ENCODE results near the gene MMP20.
"Not testable (repeated sequence)": the region's sequence is repeated elsewhere in the genome, so short reads cannot be mapped to it uniquely, and the experiment has no call there.

The MMP20 gene

DNA sequence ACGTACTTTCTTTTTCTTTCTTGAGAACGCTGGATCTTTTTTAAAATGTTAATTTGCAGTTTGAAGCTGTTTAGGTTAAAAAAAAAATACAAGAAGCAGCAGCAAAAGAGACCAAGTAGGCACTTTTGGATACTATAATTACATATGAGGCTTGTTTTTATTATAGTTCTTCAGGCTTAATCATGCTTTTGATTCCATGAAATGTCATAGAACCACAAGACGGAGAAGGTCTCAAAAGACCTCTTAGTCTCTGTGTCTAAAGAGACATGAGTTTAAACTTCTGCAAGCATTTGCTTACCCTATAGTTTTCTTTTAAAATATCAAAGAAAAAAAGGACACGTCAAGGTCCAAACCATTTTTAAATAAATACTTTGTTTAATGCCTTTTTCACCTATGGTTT lies 18.8 kb upstream of the MMP20 start:
- Histone ChIP-seq H3K4me1 (ENCODE audit: control insufficient read depth, insufficient read depth, low read length) (no peaks in the 10 kb centered on the region), H3K4me3 (ENCODE audit: low read length) (no peak overlapping the region), H3K36me3 (ENCODE audit: insufficient read depth, low read length) (no peaks in the 10 kb centered on the region)

DNA sequence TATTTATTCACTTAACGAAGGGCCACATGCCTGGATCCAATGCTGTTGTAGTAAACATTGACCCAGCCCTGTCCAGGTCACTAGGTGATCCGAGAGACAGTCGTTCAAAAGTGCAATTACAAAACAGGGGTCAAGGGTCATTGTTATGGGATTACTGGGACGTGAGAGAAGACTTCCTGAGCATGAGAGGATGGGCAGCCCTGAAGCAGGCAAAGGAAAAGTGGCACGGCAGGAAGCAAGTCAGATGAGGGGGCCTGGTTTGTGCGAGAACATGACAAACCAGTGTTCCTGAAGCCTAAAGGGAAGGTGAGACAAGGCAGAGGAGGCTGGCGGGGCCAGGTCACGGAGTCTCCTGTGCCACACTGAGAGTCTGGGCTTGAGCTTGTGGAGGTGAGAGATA lies 15.8 kb upstream of the MMP20 start:
- H3K27me3 ChIP-seq (ENCODE audit: control insufficient read depth, insufficient read depth, low read length), result peaks cover 4% of the 10 kb centered on the region
- no peak overlapping the region for H3K9ac ChIP-seq (ENCODE audit: low read depth, low read length)
- no peaks in the 10 kb centered on the region for H3K9me3 ChIP-seq (replicated peaks; ENCODE audit: low read length)
- H3K4me3 ChIP-seq (ENCODE audit: low read length), result no peak overlapping the region
- H3K36me3 ChIP-seq (ENCODE audit: insufficient read depth, low read length), result no peaks in the 10 kb centered on the region
- H3K4me2 ChIP-seq (ENCODE audit: low read length), result no peak overlapping the region
- no peaks in the 10 kb centered on the region for H3K4me1 ChIP-seq (ENCODE audit: control insufficient read depth, insufficient read depth, low read length)

More for the DNA sequence above, 18.8 kb upstream of the MMP20 start:
- no peak overlapping the region for H3K4me2 ChIP-seq (ENCODE audit: low read length)
- H3K9me3 ChIP-seq (replicated peaks; ENCODE audit: low read length), result no peaks in the 10 kb centered on the region
- peaks cover 4% of the 10 kb centered on the region for H3K27me3 ChIP-seq (ENCODE audit: control insufficient read depth, insufficient read depth, low read length)
- no peak overlapping the region for H3K9ac ChIP-seq (ENCODE audit: low read depth, low read length)

DNA sequence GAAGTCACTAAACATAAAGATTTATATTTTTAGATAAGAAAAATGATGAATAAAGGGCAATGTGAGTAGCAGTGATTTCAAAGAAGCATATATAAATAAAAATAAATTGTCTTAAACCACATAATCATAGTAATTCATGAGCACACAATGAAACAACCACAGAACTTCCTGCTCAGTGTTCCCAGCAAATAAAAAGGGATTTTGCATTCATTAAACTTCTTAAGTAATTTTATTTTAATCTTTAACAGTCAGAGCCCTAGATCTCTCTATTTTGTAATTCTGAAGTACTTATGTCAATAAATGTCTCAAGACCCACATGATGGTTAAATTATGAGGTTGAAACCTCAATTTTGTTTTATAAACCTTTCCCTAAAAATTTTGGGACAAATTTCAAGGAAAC lies 14.5 kb upstream of the MMP20 start:
- no peak overlapping the region for H3K4me3 ChIP-seq (ENCODE audit: low read length)
- H3K4me2 ChIP-seq (ENCODE audit: low read length), result no peak overlapping the region

DNA sequence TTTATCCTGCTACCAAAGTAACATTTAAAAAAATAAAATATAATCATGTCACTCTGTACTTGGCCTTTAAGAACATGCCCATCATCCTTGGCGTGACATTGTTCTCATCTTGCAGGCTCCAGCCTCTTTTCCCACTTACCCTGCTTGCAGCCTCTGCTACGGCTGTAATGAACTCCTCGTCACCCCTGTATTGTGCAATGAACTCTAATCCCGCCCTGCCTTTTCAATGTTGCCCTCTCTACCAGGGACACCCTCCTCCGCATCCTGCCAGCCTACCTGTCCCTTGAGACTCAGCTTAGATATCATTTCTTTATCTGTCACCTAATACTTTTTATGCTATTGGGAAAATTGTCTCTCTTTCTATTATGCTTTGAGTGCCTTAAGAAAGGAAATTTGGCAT lies 12.6 kb upstream of the MMP20 start:
- Histone ChIP-seq H3K4me1 (ENCODE audit: control insufficient read depth, insufficient read depth, low read length) (no peaks in the 10 kb centered on the region), H3K9ac (ENCODE audit: low read depth, low read length) (no peak overlapping the region), H3K4me2 (ENCODE audit: low read length) (no peak overlapping the region), H3K36me3 (ENCODE audit: insufficient read depth, low read length) (no peaks in the 10 kb centered on the region), H3K27me3 (ENCODE audit: control insufficient read depth, insufficient read depth, low read length) (peaks cover 4% of the 10 kb centered on the region), H3K9me3 (replicated peaks; ENCODE audit: low read length) (no peaks in the 10 kb centered on the region), H3K4me3 (ENCODE audit: low read length) (no peak overlapping the region)

More for the DNA sequence above, 14.5 kb upstream of the MMP20 start:
- Histone ChIP-seq H3K4me1 (ENCODE audit: control insufficient read depth, insufficient read depth, low read length) (no peaks in the 10 kb centered on the region), H3K36me3 (ENCODE audit: insufficient read depth, low read length) (no peaks in the 10 kb centered on the region), H3K9ac (ENCODE audit: low read depth, low read length) (no peak overlapping the region), H3K9me3 (replicated peaks; ENCODE audit: low read length) (no peaks in the 10 kb centered on the region), H3K27me3 (ENCODE audit: control insufficient read depth, insufficient read depth, low read length) (peaks cover 4% of the 10 kb centered on the region)

DNA sequence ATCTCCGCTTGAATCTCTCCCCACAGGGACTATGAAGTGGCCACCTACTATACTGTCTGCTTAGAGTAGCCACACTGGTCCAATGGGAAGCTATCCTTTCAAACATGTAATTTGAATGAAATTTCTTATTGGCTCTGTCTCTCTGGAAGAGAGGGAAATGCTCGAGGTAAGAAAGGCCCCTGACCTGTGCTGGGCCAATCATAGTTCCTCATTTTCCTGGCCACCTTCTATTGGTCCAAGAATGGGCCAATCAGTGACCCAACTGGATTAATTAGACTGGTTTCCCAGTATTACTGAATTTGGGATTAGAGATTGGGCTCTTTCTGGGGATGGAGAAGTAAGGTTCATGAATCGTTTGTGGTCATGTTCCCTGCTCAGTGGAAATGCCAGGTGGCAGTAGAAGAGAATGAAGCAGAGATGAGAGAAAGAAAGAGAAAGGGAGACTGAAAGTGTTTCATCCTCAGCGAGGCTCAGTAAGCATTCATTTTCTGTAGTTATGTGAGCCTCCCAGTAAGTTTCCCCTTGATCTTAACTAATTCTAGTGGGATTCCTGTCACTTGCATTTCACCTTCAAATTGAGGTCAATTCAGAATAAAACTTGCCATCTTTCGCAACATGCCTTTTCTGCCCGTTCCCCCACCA lies 8.4 kb upstream of the MMP20 start:
- H3K36me3 ChIP-seq (ENCODE audit: insufficient read depth, low read length), result no peaks in the 10 kb centered on the region
- H3K9me3 ChIP-seq (replicated peaks; ENCODE audit: low read length), result no peaks in the 10 kb centered on the region
- H3K4me2 ChIP-seq (ENCODE audit: low read length), result no peak overlapping the region
- H3K9ac ChIP-seq (ENCODE audit: low read depth, low read length), result no peak overlapping the region
- H3K4me3 ChIP-seq (ENCODE audit: low read length), result no peak overlapping the region
- peaks cover under 1% of the 10 kb centered on the region for H3K27me3 ChIP-seq (ENCODE audit: control insufficient read depth, insufficient read depth, low read length)
- no peaks in the 10 kb centered on the region for H3K4me1 ChIP-seq (ENCODE audit: control insufficient read depth, insufficient read depth, low read length)

DNA sequence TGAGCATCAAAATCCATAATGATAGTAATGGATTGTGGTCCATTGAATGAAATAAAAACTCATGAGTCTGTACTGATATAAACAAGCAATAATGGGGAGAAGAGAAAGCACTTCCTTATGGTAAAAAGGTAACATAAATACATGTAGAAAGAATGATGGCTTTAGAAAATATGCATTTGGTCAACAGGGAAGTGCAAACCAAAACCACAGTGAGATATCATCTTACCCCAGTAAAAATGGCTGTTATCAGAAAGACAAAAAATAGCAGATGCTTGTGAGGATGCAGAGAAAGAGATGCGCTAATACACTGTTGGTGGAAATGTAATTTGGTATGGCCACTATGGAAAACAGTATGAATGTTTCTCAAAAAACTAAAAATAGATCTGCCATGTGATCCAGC lies 6.9 kb upstream of the MMP20 start:
- Histone ChIP-seq H3K9me3 (replicated peaks; ENCODE audit: low read length) (no peaks in the 10 kb centered on the region), H3K4me1 (ENCODE audit: control insufficient read depth, insufficient read depth, low read length) (no peaks in the 10 kb centered on the region), H3K27me3 (ENCODE audit: control insufficient read depth, insufficient read depth, low read length) (peaks cover 7% of the 10 kb centered on the region), H3K4me3 (ENCODE audit: low read length) (no peak overlapping the region), H3K4me2 (ENCODE audit: low read length) (no peak overlapping the region), H3K36me3 (ENCODE audit: insufficient read depth, low read length) (no peaks in the 10 kb centered on the region), H3K9ac (ENCODE audit: low read depth, low read length) (no peak overlapping the region)

DNA sequence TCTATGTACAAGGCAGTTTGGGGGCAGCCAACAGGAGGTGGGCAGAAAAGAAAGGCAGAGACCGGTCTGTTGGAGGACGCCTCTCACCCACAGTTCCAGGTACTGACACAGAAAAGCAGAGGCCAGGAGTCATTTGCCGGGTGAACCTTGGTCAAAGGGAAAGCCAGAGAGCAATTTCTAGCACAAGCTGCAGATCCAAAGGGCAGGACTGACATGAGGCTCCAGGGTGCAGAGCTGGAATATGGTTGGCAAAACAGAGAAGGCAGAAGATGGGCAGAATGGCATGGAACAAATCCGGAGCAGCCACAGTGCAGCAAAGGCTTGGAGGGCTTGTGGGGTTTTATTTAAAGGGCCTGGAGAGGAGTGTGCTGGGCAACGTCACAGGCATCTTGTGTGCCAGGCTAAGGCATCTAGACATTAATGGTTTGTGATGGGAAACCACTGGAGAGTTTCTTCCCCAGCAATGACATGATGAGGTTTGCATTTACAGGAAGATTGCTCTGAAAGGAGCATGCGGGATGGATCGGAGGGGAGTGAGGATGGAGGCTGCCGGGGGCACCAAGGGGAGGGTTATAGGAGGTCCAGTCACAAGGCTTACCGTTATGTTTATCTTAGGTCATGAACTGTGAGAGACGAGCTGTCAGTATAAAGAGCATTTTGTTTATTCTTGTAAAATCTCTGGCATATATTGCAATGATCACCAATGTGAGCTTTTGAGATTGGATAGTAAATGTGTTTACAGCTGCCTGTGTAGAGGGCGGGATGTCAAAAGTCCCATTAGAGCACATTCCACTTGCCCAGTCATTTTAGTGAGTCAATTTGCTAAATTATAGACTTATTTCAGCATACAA lies 5.7 kb upstream of the MMP20 start:
- peaks cover 7% of the 10 kb centered on the region for H3K27me3 ChIP-seq (ENCODE audit: control insufficient read depth, insufficient read depth, low read length)
- no peaks in the 10 kb centered on the region for H3K4me1 ChIP-seq (ENCODE audit: control insufficient read depth, insufficient read depth, low read length)
- no peak overlapping the region for H3K4me2 ChIP-seq (ENCODE audit: low read length)
- no peak overlapping the region for H3K9ac ChIP-seq (ENCODE audit: low read depth, low read length)
- no peaks in the 10 kb centered on the region for H3K36me3 ChIP-seq (ENCODE audit: insufficient read depth, low read length)
- no peak overlapping the region for H3K4me3 ChIP-seq (ENCODE audit: low read length)
- no peaks in the 10 kb centered on the region for H3K9me3 ChIP-seq (replicated peaks; ENCODE audit: low read length)

DNA sequence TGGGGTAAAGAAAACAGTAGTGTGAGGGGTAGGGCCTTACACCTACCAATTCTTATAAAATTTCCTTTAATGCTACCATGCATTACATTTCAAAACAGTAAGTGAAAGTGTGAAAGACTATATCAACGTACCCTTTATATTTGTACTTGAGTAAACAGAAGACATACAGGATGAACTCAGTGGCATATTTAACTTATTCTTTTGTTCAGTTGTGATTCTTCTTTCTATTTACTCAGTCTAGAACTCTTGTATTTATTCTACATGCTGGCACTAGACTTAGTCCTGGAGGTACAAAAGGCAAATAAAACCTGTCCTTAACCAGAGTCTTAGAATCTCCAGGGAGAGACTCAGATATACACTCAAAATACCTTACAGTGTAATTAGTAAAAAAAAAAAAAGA lies 4.8 kb upstream of the MMP20 start:
- H3K36me3 ChIP-seq (ENCODE audit: insufficient read depth, low read length); H3K4me1 ChIP-seq (ENCODE audit: control insufficient read depth, insufficient read depth, low read length); H3K9me3 ChIP-seq (replicated peaks; ENCODE audit: low read length); H3K9ac ChIP-seq (ENCODE audit: low read depth, low read length); H3K4me2 ChIP-seq (ENCODE audit: low read length); H3K27me3 ChIP-seq (ENCODE audit: control insufficient read depth, insufficient read depth, low read length); H3K4me3 ChIP-seq (ENCODE audit: low read length): not testable (repeated sequence)

DNA sequence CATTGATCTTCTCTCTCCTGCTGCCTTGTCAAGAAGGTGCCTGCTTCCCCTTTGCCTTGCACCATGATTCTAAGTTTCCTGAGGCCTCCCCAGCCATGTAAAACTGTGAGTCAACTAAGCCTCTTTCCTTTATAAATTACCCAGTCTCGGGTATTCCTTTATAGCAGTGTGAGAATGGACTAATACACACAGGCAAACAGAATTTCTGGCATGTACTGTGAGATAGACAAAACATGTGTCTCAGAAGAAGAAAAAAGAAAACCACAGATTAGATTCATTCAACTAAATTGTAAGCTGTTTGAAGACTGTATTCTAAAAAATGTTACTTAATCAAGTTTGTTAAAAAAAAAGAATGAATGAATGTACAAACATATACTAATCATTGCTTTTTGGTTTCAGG lies 1.5 kb upstream of the MMP20 start:
- peaks cover 7% of the 10 kb centered on the region for H3K27me3 ChIP-seq (ENCODE audit: control insufficient read depth, insufficient read depth, low read length)
- H3K9me3 ChIP-seq (replicated peaks; ENCODE audit: low read length), result no peaks in the 10 kb centered on the region
- no peak overlapping the region for H3K9ac ChIP-seq (ENCODE audit: low read depth, low read length)
- no peak overlapping the region for H3K4me3 ChIP-seq (ENCODE audit: low read length)
- H3K4me2 ChIP-seq (ENCODE audit: low read length), result no peak overlapping the region
- H3K4me1 ChIP-seq (ENCODE audit: control insufficient read depth, insufficient read depth, low read length), result no peaks in the 10 kb centered on the region
- H3K36me3 ChIP-seq (ENCODE audit: insufficient read depth, low read length), result no peaks in the 10 kb centered on the region

DNA sequence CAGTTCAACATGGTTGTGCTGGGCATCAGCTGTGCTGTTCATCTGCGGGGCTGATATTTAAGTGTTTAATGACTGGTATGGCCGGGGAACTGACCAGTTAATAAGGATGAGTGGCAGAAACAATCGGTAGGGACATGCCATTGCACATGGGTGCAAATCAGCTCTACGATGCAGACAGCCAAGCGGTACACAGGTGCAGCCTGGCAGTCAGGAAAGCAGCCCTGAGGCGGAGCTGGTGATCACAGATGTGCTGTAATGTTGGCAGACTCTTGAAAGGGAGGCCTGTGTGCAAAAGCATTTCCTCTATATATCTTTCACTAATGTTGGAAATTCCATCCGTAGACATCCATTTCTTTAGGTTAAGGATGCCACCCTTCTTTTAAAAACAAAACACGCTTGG lies 1.1 kb downstream of the MMP20 start:
- peaks cover 7% of the 10 kb centered on the region for H3K27me3 ChIP-seq (ENCODE audit: control insufficient read depth, insufficient read depth, low read length)
- peaks cover 12% of the 10 kb centered on the region for H3K4me1 ChIP-seq (ENCODE audit: control insufficient read depth, insufficient read depth, low read length)
- no peak overlapping the region for H3K9ac ChIP-seq (ENCODE audit: low read depth, low read length)
- H3K4me3 ChIP-seq (ENCODE audit: low read length), result no peak overlapping the region
- H3K36me3 ChIP-seq (ENCODE audit: insufficient read depth, low read length), result no peaks in the 10 kb centered on the region
- no peak overlapping the region for H3K4me2 ChIP-seq (ENCODE audit: low read length)
- H3K9me3 ChIP-seq (replicated peaks; ENCODE audit: low read length), result no peaks in the 10 kb centered on the region

DNA sequence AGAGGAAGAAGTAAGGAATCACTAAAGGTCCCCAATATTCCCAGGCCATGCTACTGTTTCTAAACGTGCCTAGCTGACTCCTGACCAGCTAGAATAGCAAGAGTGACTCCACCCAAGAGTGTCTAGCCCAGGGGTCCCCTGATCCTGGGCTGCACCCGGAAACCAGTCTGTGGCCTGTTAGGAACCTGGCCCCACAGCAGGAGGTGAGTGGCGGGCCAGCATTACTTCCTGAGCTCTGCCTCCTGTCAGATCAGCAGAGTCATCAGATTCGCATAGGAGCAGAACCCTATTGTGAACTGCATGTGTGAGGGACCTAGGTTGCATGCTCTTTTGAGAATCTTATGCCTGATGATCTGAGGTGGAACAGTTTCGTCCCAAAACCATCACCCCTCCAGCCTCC lies 2.0 kb downstream of the MMP20 start:
- peaks cover 3% of the 10 kb centered on the region for H3K27me3 ChIP-seq (ENCODE audit: control insufficient read depth, insufficient read depth, low read length)
- no peak overlapping the region for H3K4me3 ChIP-seq (ENCODE audit: low read length)
- no peaks in the 10 kb centered on the region for H3K36me3 ChIP-seq (ENCODE audit: insufficient read depth, low read length)
- no peaks in the 10 kb centered on the region for H3K9me3 ChIP-seq (replicated peaks; ENCODE audit: low read length)
- H3K4me2 ChIP-seq (ENCODE audit: low read length), result no peak overlapping the region
- peaks cover 12% of the 10 kb centered on the region for H3K4me1 ChIP-seq (ENCODE audit: control insufficient read depth, insufficient read depth, low read length)
- no peak overlapping the region for H3K9ac ChIP-seq (ENCODE audit: low read depth, low read length)

DNA sequence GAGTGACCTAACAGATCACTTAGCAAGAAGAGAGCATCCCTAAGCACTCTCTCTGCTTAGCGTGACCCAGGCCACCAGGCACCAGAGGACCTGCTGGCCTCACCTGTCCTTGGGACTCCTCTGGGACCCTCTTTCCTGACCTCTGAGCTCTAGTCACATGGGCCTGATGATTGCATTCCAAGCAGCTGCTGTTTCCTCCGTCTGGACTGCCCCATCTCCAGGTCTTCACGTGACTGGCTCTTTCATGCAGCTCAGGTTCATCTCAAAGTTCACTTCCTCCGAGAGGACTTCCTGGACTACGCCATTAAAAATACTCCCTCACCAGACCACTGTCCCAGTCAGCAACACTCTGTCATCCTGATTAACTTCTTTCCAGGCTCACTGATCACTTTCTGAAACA lies 2.9 kb downstream of the MMP20 start:
- Histone ChIP-seq H3K9me3 (replicated peaks; ENCODE audit: low read length) (no peaks in the 10 kb centered on the region), H3K4me3 (ENCODE audit: low read length) (no peak overlapping the region), H3K36me3 (ENCODE audit: insufficient read depth, low read length) (no peaks in the 10 kb centered on the region)

More for the DNA sequence above, 2.9 kb downstream of the MMP20 start:
- Histone ChIP-seq H3K27me3 (ENCODE audit: control insufficient read depth, insufficient read depth, low read length) (no peaks in the 10 kb centered on the region), H3K4me1 (ENCODE audit: control insufficient read depth, insufficient read depth, low read length) (peaks cover 12% of the 10 kb centered on the region), H3K4me2 (ENCODE audit: low read length) (no peak overlapping the region), H3K9ac (ENCODE audit: low read depth, low read length) (no peak overlapping the region)

Measured in skeletal muscle satellite cell (primary cell).